HG03469 (cell line): ENCODE data around the gene ADAMTS2.

Source experiments
- ATAC-seq: cut with Tn5 transposase; IDR thresholded peaks from one replicate; pipeline ENCODE4 v1.9.1; 2021; ENCODE audit warnings: mild to moderate bottlenecking, moderate library complexity, moderate number of reproducible peaks; ENCODE audit not compliant: unreplicated experiment

ADAMTS2 gene

GRCh38 chr5:179373101-179373934, 28.1 kb upstream of the ADAMTS2 start:
- no peak for ATAC-seq

- no peak for ATAC-seq
These were observed 26.7 kb upstream of the ADAMTS2 start for GRCh38 chr5:179371681-179372680.

GRCh38 chr5:179371121-179371510, 25.9 kb upstream of the ADAMTS2 start:
- no peak for ATAC-seq

- ATAC-seq: no peak
These were observed 25.3 kb upstream of the ADAMTS2 start for GRCh38 chr5:179370490-179371120.

- ATAC-seq: no peak
These were observed 24.2 kb upstream of the ADAMTS2 start for GRCh38 chr5:179369530-179369884.

- no peak for ATAC-seq
These were observed 23.7 kb upstream of the ADAMTS2 start for GRCh38 chr5:179368806-179369529.

- no peak for ATAC-seq
These were observed 23.0 kb upstream of the ADAMTS2 start for GRCh38 chr5:179368126-179368805.

GRCh38 chr5:179367491-179367890, 22.2 kb upstream of the ADAMTS2 start:
- no peak for ATAC-seq

GRCh38 chr5:179362355-179362754, 17.1 kb upstream of the ADAMTS2 start:
- no peak for ATAC-seq

GRCh38 chr5:179361037-179361603, 15.9 kb upstream of the ADAMTS2 start:
- ATAC-seq: no peak

GRCh38 chr5:179357031-179357430, 11.8 kb upstream of the ADAMTS2 start:
- no peak for ATAC-seq

GRCh38 chr5:179355976-179356974, 11.0 kb upstream of the ADAMTS2 start:
- ATAC-seq: no peak

GRCh38 chr5:179354305-179354882, 9.1 kb upstream of the ADAMTS2 start:
- ATAC-seq: no peak

- no peak for ATAC-seq
These were observed 3.6 kb upstream of the ADAMTS2 start for GRCh38 chr5:179348843-179349242.

- ATAC-seq: no peak
These were observed 2.8 kb upstream of the ADAMTS2 start for GRCh38 chr5:179348011-179348530.

GRCh38 chr5:179347581-179347980, 2.3 kb upstream of the ADAMTS2 start:
- no peak for ATAC-seq

- ATAC-seq: no peak
These were observed 1.6 kb upstream of the ADAMTS2 start for GRCh38 chr5:179346875-179347274.

GRCh38 chr5:179346401-179346800, 1.1 kb upstream of the ADAMTS2 start:
- no peak for ATAC-seq
